Measurements from ENCODE around the gene RADIL. TPM values are rescaled to one million over a fixed set of nuclear protein-coding genes. Genes with fewer than 3 reads are reported as not detected.
A peak's percentile ranks its signal among the peaks of the same experiment; 100 is the strongest.

The RADIL gene
- polyA plus RNA-seq, 3 donors = not detected

- H3K9me3 Mint-ChIP-seq = peaks cover 0 to 11% (median 6%) of the 10 kb centered on the region in 7 donors
- TF ChIP-seq, protein P1, sequence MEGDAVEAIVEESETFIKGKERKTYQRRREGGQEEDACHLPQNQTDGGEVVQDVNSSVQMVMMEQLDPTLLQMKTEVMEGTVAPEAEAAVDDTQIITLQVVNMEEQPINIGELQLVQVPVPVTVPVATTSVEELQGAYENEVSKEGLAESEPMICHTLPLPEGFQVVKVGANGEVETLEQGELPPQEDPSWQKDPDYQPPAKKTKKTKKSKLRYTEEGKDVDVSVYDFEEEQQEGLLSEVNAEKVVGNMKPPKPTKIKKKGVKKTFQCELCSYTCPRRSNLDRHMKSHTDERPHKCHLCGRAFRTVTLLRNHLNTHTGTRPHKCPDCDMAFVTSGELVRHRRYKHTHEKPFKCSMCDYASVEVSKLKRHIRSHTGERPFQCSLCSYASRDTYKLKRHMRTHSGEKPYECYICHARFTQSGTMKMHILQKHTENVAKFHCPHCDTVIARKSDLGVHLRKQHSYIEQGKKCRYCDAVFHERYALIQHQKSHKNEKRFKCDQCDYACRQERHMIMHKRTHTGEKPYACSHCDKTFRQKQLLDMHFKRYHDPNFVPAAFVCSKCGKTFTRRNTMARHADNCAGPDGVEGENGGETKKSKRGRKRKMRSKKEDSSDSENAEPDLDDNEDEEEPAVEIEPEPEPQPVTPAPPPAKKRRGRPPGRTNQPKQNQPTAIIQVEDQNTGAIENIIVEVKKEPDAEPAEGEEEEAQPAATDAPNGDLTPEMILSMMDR (IDR thresholded peaks at IDR 0.05) = no peak
- Histone ChIP-seq H2AFZ (ENCODE audit: insufficient read depth, low read depth, low read length, poor library complexity, severe bottlenecking) (no peak overlapping the region), H3K79me2 (ENCODE audit: insufficient read depth, low read length) (no peaks in the 10 kb centered on the region), H4K20me1 (ENCODE audit: insufficient read depth, low read length) (no peaks in the 10 kb centered on the region), H3K27ac (ENCODE audit: low read depth in 1 of 2, low read length in 2 of 2) (no peak overlapping the region), H3K4me1 (ENCODE audit: control insufficient read depth in 1 of 2, insufficient read depth in 2 of 2, low read length in 2 of 2) (no peaks in the 10 kb centered on the region), H3K27me3 (ENCODE audit: control insufficient read depth in 2 of 2, insufficient read depth in 2 of 2, low read length in 2 of 2) (peaks cover 0 to 22% of the 10 kb centered on the region in 2 donors), H3K4me2 (replicated peaks; ENCODE audit: extremely low read depth, low read length, poor library complexity, severe bottlenecking) (no peak overlapping the region), H3K9ac (ENCODE audit: insufficient read depth, low read length, poor library complexity, severe bottlenecking) (no peak overlapping the region), H3K4me3 (replicated peaks in 1 of 3; ENCODE audit: low read depth in 2 of 3, low read length in 3 of 3) (no peak overlapping the region), H3K36me3 (replicated peaks in 1 of 2; ENCODE audit: control insufficient read depth in 1 of 2, insufficient read depth in 2 of 2, low read length in 2 of 2) (no peaks in the 10 kb centered on the region), H3K9me3 (replicated peaks in 1 of 2; ENCODE audit: control insufficient read depth in 1 of 2, insufficient read depth in 1 of 2, low read length in 2 of 2) (no peaks in the 10 kb centered on the region)
- H3K27me3 Mint-ChIP-seq (ENCODE audit: low read depth in 3 of 3) = peaks cover 17 to 30% (median 23%) of the 10 kb centered on the region in 3 donors
- no peak for DNase-seq
- no peaks in the 10 kb centered on the region for H3K4me1 Mint-ChIP-seq
- H3K36me3 Mint-ChIP-seq = no peaks in the 10 kb centered on the region
- WGBS (ENCODE audit: insufficient coverage) = 23% methylated on average over 18 of the region's 23 CpGs
- no peak overlapping the region for H3K27ac Mint-ChIP-seq
- intact Hi-C loops (cut with micrococcal nuclease) = no loop called here
- H3K4me3 Mint-ChIP-seq = peak overlapping the region in 1 of 2 donors; percentile 1
Observed at GRCh38 chr7:4871056-4871680, 12.3 kb downstream of the RADIL start.

GRCh38 chr7:4868493-4868892 lies 15.0 kb downstream of the RADIL start:
- TF ChIP-seq, protein P1 (IDR thresholded peaks at IDR 0.05) = no peak
- H3K27ac Mint-ChIP-seq = no peak overlapping the region
- no peak overlapping the region for H3K9ac ChIP-seq (ENCODE audit: insufficient read depth, low read length, poor library complexity, severe bottlenecking)
- H2AFZ ChIP-seq (ENCODE audit: insufficient read depth, low read depth, low read length, poor library complexity, severe bottlenecking) = no peak overlapping the region
- 96% methylated on average over 5 of the region's 5 CpGs for WGBS (ENCODE audit: insufficient coverage)
- H3K4me3 Mint-ChIP-seq = no peak overlapping the region
- peaks cover 0 to 7% of the 10 kb centered on the region in 2 donors for H3K9me3 ChIP-seq (replicated peaks in 1 of 2; ENCODE audit: control insufficient read depth in 1 of 2, insufficient read depth in 1 of 2, low read length in 2 of 2)
- no peak overlapping the region for H3K4me3 ChIP-seq (replicated peaks in 1 of 3; ENCODE audit: low read depth in 2 of 3, low read length in 3 of 3)
- H3K27ac ChIP-seq (ENCODE audit: low read depth in 1 of 2, low read length in 2 of 2) = no peak overlapping the region
- H3K4me2 ChIP-seq (replicated peaks; ENCODE audit: extremely low read depth, low read length, poor library complexity, severe bottlenecking) = no peak overlapping the region
- no peak for DNase-seq
- no peaks in the 10 kb centered on the region for H3K4me1 Mint-ChIP-seq
- peaks cover 10 to 30% of the 10 kb centered on the region in 2 donors for H3K27me3 ChIP-seq (ENCODE audit: control insufficient read depth in 2 of 2, insufficient read depth in 2 of 2, low read length in 2 of 2)
- no peaks in the 10 kb centered on the region for H3K79me2 ChIP-seq (ENCODE audit: insufficient read depth, low read length)
- no peaks in the 10 kb centered on the region for H3K4me1 ChIP-seq (ENCODE audit: control insufficient read depth in 1 of 2, insufficient read depth in 2 of 2, low read length in 2 of 2)
- peaks cover under 1 to 16% (median 11%) of the 10 kb centered on the region in 7 donors for H3K9me3 Mint-ChIP-seq
- peaks cover 19 to 39% (median 22%) of the 10 kb centered on the region in 3 donors for H3K27me3 Mint-ChIP-seq (ENCODE audit: low read depth in 3 of 3)
- H3K36me3 Mint-ChIP-seq = no peaks in the 10 kb centered on the region
- H4K20me1 ChIP-seq (ENCODE audit: insufficient read depth, low read length) = no peaks in the 10 kb centered on the region
- H3K36me3 ChIP-seq (replicated peaks in 1 of 2; ENCODE audit: control insufficient read depth in 1 of 2, insufficient read depth in 2 of 2, low read length in 2 of 2) = no peaks in the 10 kb centered on the region
- intact Hi-C loops (cut with micrococcal nuclease) = no loop called here
